GM23248 (cell line): ENCODE results near the gene SLC35A2.

ENCODE experiments used
- EZH2 ChIP-seq: fragments of 200-600 bp; sonication (generic); IDR thresholded peaks from 2 replicates; pipeline ENCODE4 v1.6.1; 2018; ENCODE audit warnings: antibody characterized with exemption, mild to moderate bottlenecking; ENCODE audit not compliant: insufficient read depth, poor library complexity, severe bottlenecking
- EZH2phosphoT487 ChIP-seq: fragments of 200-600 bp; sonication (generic); IDR thresholded peaks from 2 replicates; pipeline ENCODE4 v1.6.1; 2018; ENCODE audit warnings: antibody characterized with exemption, moderate library complexity, mild to moderate bottlenecking, low read depth; ENCODE audit not compliant: insufficient read depth

- TF ChIP-seq EZH2 (no peak), EZH2phosphoT487 (no peak)
Observed at GRCh38 chrX:48854898-48855297, 56.5 kb downstream of the SLC35A2 start.
